Measurements from ENCODE around the gene PNPLA1. TPM values are rescaled to one million over a fixed set of nuclear protein-coding genes. Genes with fewer than 3 reads are reported as not detected.

The PNPLA1 gene
- total RNA-seq, 2 donors from 2014 or later, result not detected

DNA sequence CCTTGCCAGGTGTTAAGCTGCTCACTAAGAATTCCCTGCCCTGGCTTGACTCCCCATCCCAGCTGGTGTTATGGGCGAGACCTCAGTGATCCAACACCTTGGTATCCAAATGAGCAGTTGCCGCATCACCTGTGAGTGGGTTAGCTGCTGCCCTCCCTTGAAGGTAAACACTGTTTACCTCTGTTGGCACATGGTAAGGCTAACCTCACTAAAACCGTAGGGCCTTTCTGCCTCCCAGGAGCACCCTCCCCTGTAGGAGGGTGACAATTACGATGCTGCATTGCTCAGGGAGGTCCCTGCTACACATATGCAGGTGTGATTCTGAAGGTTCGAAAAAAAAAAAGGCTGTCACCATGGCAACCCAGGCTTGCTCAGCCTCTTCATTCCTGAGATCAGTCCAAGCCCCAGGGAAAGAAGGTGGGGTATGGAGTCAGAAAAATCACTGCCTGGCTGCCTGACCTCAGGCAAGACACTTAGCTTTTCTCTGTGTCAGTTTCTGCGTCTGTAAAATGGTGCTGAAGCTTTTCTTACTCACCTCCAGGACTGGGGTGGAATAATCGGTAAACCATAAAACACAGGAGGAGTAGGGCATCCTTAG is 19.5 kb downstream of the PNPLA1 start:
- 80 to 83% methylated on average over 6 to 7 of the region's 7 CpGs for WGBS, 2 experiments (ENCODE audit: insufficient coverage in 1 of 2, insufficient read length in 1 of 2)
- Mint-ChIP-seq H3K27me3 (ENCODE audit: insufficient read depth) (peaks cover 1% of the 10 kb centered on the region), H3K27ac (peak overlapping the region; percentile 17), H3K4me1 (peaks cover 24% of the 10 kb centered on the region), H3K4me3 (no peak overlapping the region), H3K36me3 (ENCODE audit: low read depth) (no peaks in the 10 kb centered on the region), H3K9me3 (no peaks in the 10 kb centered on the region)
- Histone ChIP-seq H3K27me3 (ENCODE audit: control insufficient read depth, insufficient read depth, low read length, poor library complexity, severe bottlenecking) (no peaks in the 10 kb centered on the region), H3K36me3 (ENCODE audit: control insufficient read depth, insufficient read depth, low read length) (no peaks in the 10 kb centered on the region), H3K4me1 (ENCODE audit: control insufficient read depth, insufficient read depth, low read length) (peaks cover 23% of the 10 kb centered on the region), H3K9ac (ENCODE audit: extremely low read depth, low read length, poor library complexity, severe bottlenecking) (no peak overlapping the region), H3K9me3 (ENCODE audit: control insufficient read depth, low read length) (no peaks in the 10 kb centered on the region), H3K4me3 (ENCODE audit: low read length) (no peak overlapping the region), H3K27ac (ENCODE audit: low read depth, low read length) (no peak overlapping the region)
- TF ChIP-seq CTCF (conservative IDR thresholded peaks at IDR 0.05), result no peak
- peak; percentile 84 for DNase-seq

DNA sequence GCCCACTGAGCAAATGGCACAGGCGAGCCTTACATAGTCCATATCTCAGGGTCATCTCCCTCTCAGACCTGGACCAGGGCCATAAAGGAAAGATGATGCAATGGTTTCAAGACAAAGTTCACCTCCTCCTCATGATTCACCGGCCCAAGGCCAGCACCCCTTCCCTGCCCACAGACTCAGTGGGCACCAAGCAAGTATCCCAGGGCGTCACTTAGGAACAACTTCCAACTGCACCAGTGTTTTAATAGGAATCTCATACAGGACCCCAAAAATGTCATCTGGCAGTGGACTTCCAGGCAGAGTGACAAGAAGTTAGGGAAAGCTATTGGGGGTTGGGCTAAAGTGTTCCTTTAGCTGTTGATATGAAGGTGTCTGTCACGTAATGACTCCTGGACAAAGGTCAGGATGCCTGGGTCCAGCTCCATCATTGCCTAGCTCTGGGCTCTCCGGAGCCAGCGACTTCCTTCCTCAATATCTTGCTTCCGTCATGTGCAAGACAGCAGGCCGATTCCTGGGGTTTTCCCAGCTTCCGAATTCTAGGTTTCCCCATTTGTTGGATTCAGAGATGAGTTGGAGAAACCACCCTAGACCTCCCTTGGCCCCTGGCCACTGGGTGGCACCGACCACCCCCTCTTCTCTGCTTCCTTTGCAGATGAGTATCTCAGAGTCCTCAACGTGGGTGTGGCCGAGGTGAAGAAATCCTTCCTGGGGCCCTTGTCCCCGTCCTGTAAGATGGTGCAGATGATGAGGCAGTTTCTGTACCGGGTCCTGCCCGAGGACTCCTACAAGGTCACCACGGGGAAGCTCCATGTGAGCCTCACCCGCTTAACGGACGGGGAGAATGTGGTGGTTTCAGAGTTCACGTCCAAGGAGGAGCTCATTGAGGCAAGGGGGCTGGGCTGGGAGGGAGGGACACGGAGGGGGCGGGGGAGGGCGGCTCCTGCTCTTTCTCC is 21.1 kb downstream of the PNPLA1 start:
- WGBS, 2 experiments (ENCODE audit: insufficient coverage in 1 of 2, insufficient read length in 1 of 2), result 91 to 100% methylated on average over 6 to 23 of the region's 23 CpGs
- no peaks in the 10 kb centered on the region for H3K27me3 ChIP-seq (ENCODE audit: control insufficient read depth, insufficient read depth, low read length, poor library complexity, severe bottlenecking)
- Mint-ChIP-seq H3K9me3 (no peaks in the 10 kb centered on the region), H3K36me3 (ENCODE audit: low read depth) (no peaks in the 10 kb centered on the region), H3K4me1 (peaks cover 21% of the 10 kb centered on the region), H3K4me3 (no peak overlapping the region), H3K27me3 (ENCODE audit: insufficient read depth) (no peaks in the 10 kb centered on the region), H3K27ac (no peak overlapping the region)
- no peak overlapping the region for H3K9ac ChIP-seq (ENCODE audit: extremely low read depth, low read length, poor library complexity, severe bottlenecking)
- no peak overlapping the region for H3K27ac ChIP-seq (ENCODE audit: low read depth, low read length)
- peak; percentile 44 for DNase-seq
- no peaks in the 10 kb centered on the region for H3K9me3 ChIP-seq (ENCODE audit: control insufficient read depth, low read length)
- no peak overlapping the region for H3K4me3 ChIP-seq (ENCODE audit: low read length)
- no peak for TF ChIP-seq CTCF (conservative IDR thresholded peaks at IDR 0.05)
- peaks cover 20% of the 10 kb centered on the region for H3K4me1 ChIP-seq (ENCODE audit: control insufficient read depth, insufficient read depth, low read length)
- H3K36me3 ChIP-seq (ENCODE audit: control insufficient read depth, insufficient read depth, low read length), result no peaks in the 10 kb centered on the region

- H3K27me3 ChIP-seq (ENCODE audit: control insufficient read depth, insufficient read depth, low read length, poor library complexity, severe bottlenecking), result no peaks in the 10 kb centered on the region
- peaks cover 20% of the 10 kb centered on the region for H3K4me1 ChIP-seq (ENCODE audit: control insufficient read depth, insufficient read depth, low read length)
- no peaks in the 10 kb centered on the region for H3K36me3 ChIP-seq (ENCODE audit: control insufficient read depth, insufficient read depth, low read length)
- Mint-ChIP-seq H3K4me1 (peaks cover 21% of the 10 kb centered on the region), H3K9me3 (no peaks in the 10 kb centered on the region), H3K4me3 (no peak overlapping the region), H3K36me3 (ENCODE audit: low read depth) (no peaks in the 10 kb centered on the region), H3K27me3 (ENCODE audit: insufficient read depth) (no peaks in the 10 kb centered on the region), H3K27ac (no peak overlapping the region)
- WGBS, 2 experiments (ENCODE audit: insufficient coverage in 1 of 2, insufficient read length in 1 of 2), result 75 to 78% methylated on average over 4 to 6 of the region's 6 CpGs
- no peak overlapping the region for H3K9ac ChIP-seq (ENCODE audit: extremely low read depth, low read length, poor library complexity, severe bottlenecking)
- H3K27ac ChIP-seq (ENCODE audit: low read depth, low read length), result no peak overlapping the region
- DNase-seq, result peak; percentile 38
- H3K9me3 ChIP-seq (ENCODE audit: control insufficient read depth, low read length), result no peaks in the 10 kb centered on the region
- no peak overlapping the region for H3K4me3 ChIP-seq (ENCODE audit: low read length)
- no peak for TF ChIP-seq CTCF (conservative IDR thresholded peaks at IDR 0.05)
Measured at GRCh38 chr6:36292170-36292569, 22.3 kb downstream of the PNPLA1 start.

All from endodermal cell (in vitro differentiated cells).